K562 (cell line): ENCODE data around the gene PUM2. TPM values are rescaled to one million over a fixed set of nuclear protein-coding genes. Genes with fewer than 3 reads are reported as not detected.

ENCODE experiments used
- ATF7 ChIP-seq: fragments of 450-650 bp; IDR thresholded peaks from 2 replicates; pipeline ENCODE4 v1.7.1; 2014; ENCODE audit warnings: mild to moderate bottlenecking, moderate library complexity
- CBFA2T3 ChIP-seq: fragments of 450-650 bp; IDR thresholded peaks from 2 replicates; pipeline ENCODE4 v1.6.1; 2017
- CBX1 ChIP-seq: sonication (generic); IDR thresholded peaks from 2 replicates; pipeline ENCODE4 v1.6.1; 2016; ENCODE audit warnings: antibody characterized with exemption, low read depth, mild to moderate bottlenecking
- FOSL1 ChIP-seq: fragments of 200-800 bp; sonication (Bioruptor generic); conservative IDR thresholded peaks from 2 replicates; pipeline ENCODE4 v1.6.1; 2016; ENCODE audit warnings: missing genetic modification characterization, missing compliant biosample characterization
- HDAC1 ChIP-seq, 2 experiments: fragments of 450-650 bp; IDR thresholded peaks; 2 replicates each; pipeline ENCODE4 v1.6.1; 2016 to 2017; ENCODE audit warnings: inconsistent platforms in 1 of 2, mild to moderate bottlenecking in 1 of 2, moderate library complexity in 1 of 2
- HDAC6 ChIP-seq: IDR thresholded peaks from 2 replicates; pipeline ENCODE4 v1.6.1; 2012; ENCODE audit warnings: low read depth, mild to moderate bottlenecking, control low read depth, inconsistent platforms, low read length, moderate library complexity
- HLTF ChIP-seq: fragments of 450-650 bp; IDR thresholded peaks from 2 replicates; pipeline ENCODE4 v1.6.1; 2016
- KLF13 ChIP-seq: fragments of 450-650 bp; IDR thresholded peaks from 2 replicates; pipeline ENCODE4 v1.6.1; 2016; ENCODE audit warnings: missing genetic modification characterization, low read depth, mild to moderate bottlenecking, missing compliant biosample characterization, moderate library complexity, borderline replicate concordance
- NELFE ChIP-seq: IDR thresholded peaks from 2 replicates; pipeline ENCODE4 v1.6.1; 2011; ENCODE audit warnings: mild to moderate bottlenecking; ENCODE audit not compliant: insufficient read depth, insufficient read length
- NFE2 ChIP-seq: IDR thresholded peaks from 2 replicates; pipeline ENCODE4 v1.6.1; 2014; ENCODE audit warnings: antibody characterized with exemption, low read depth
- NONO ChIP-seq, 2 experiments: fragments of 200-400 bp in 1 of 2; fragments of 450-650 bp in 1 of 2; formaldehyde crosslinking in 1 of 2; IDR thresholded peaks; 2 replicates each; pipeline ENCODE4 v1.6.1; 2017; ENCODE audit warnings: low read depth in 2 of 2, mild to moderate bottlenecking in 2 of 2, moderate library complexity in 2 of 2, low read length in 1 of 2
- POLR2B ChIP-seq: fragments of 450-650 bp; IDR thresholded peaks from 2 replicates; pipeline ENCODE4 v1.6.1; 2018; ENCODE audit warnings: low read depth; ENCODE audit not compliant: partially characterized antibody
- POLR2G ChIP-seq: fragments of 200-400 bp; formaldehyde crosslinking; IDR thresholded peaks from 2 replicates; pipeline ENCODE4 v1.6.1; 2017; ENCODE audit warnings: low read depth, mild to moderate bottlenecking, antibody characterized with exemption, low read length, moderate library complexity
- POLR3A ChIP-seq: IDR thresholded peaks from 2 replicates; pipeline ENCODE4 v1.6.1; 2011; ENCODE audit warnings: borderline replicate concordance, mild to moderate bottlenecking, moderate library complexity; ENCODE audit not compliant: insufficient read length, insufficient read depth; ENCODE audit errors: extremely low read depth
- POLR3G ChIP-seq: IDR thresholded peaks from 2 replicates; pipeline ENCODE4 v1.6.1; 2011; ENCODE audit not compliant: insufficient read length, insufficient replicate concordance; ENCODE audit errors: extremely low read depth
- RBBP5 ChIP-seq: fragments of 200-600 bp; sonication (generic); IDR thresholded peaks from 2 replicates; pipeline ENCODE4 v1.6.1; 2012; ENCODE audit warnings: borderline replicate concordance, mild to moderate bottlenecking, low read length, control low read depth, inconsistent platforms; ENCODE audit not compliant: insufficient read depth, poor library complexity, severe bottlenecking
- TEAD4 ChIP-seq, 2 experiments: sonication (generic) in 1 of 2; formaldehyde crosslinking in 1 of 2; IDR thresholded peaks; 2 replicates each; pipeline versions ENCODE4 v1.6.1 to v1.8.0; 2012 to 2022; ENCODE audit warnings: borderline replicate concordance in 1 of 2, inconsistent platforms in 1 of 2, low read length in 1 of 2, mild to moderate bottlenecking in 1 of 2, missing genetic modification reagents in 1 of 2
- TRIM24 ChIP-seq, 2 experiments: fragments of 450-650 bp; IDR thresholded peaks; 2 replicates each; pipeline ENCODE4 v1.6.1; 2016
- TRIM28 ChIP-seq: fragments of 450-650 bp; IDR thresholded peaks from 2 replicates; pipeline ENCODE4 v1.6.1; 2017
- U2AF1 ChIP-seq: fragments of 200-400 bp; formaldehyde crosslinking; optimal IDR thresholded peaks from 2 replicates; pipeline ENCODE3; 2017; ENCODE audit warnings: mild to moderate bottlenecking, low read depth, low read length, moderate library complexity
- polyA plus RNA-seq, 8 experiments: library from polyadenylated mRNA; depleted of rRNA in 4 of 8; stranded (reverse) in 5 of 8; unstranded in 3 of 8; fragments of >200 nt; fragmentation: Nextera tagmentation in 2 of 8; fragmentation: Illumina TruSeq in 1 of 8; extraction: Ambion mirVana in 2 of 8; extraction: Trizol in 1 of 8; gene quantifications; 2 replicates each; pipeline versions ENCODE4 v1.2.1 to v1.2.3, GENCODE V29; 2011 to 2014; ENCODE audit warnings: inconsistent platforms in 1 of 8, missing spikeins in 1 of 8
- total RNA-seq, 7 experiments: library from RNA; depleted of rRNA in 6 of 7; stranded (reverse); fragments of >200 nt in 6 of 7; fragmentation: Illumina TruSeq in 2 of 7; extraction: Trizol in 2 of 7; gene quantifications; 2 replicates each; pipeline versions ENCODE4 v1.2.1 to v1.2.3, GENCODE V29; 2011 to 2021; ENCODE audit warnings: low replicate concordance in 1 of 7
- TF ChIP-seq, protein P1 (sequence below): IDR thresholded peaks from 2 replicates; pipeline ENCODE4 v1.6.1; 2011; ENCODE audit not compliant: insufficient read length; ENCODE audit errors: extremely low read depth
- TF ChIP-seq, protein P2 (sequence below): fragments of 250-450 bp; sonication (Bioruptor Pico); IDR thresholded peaks from 2 replicates; pipeline ENCODE4 v1.8.0; 2021; ENCODE audit warnings: moderate library complexity, mild to moderate bottlenecking, inconsistent platforms
- TF ChIP-seq, protein P3 (sequence below): sonication (generic); formaldehyde crosslinking; IDR thresholded peaks from 2 replicates; pipeline ENCODE4 v1.8.0; 2022; ENCODE audit warnings: mild to moderate bottlenecking, missing genetic modification reagents
- TF ChIP-seq, protein P4 (sequence below): sonication (generic); formaldehyde crosslinking; IDR thresholded peaks from 2 replicates; pipeline ENCODE4 v1.8.0; 2023; ENCODE audit warnings: mild to moderate bottlenecking, missing genetic modification reagents
- TF ChIP-seq, protein P5 (sequence below): fragments of 250-450 bp; sonication (Bioruptor Pico); IDR thresholded peaks from 2 replicates; pipeline ENCODE4 v1.8.0; 2022; ENCODE audit warnings: moderate library complexity, mild to moderate bottlenecking, inconsistent platforms

The PUM2 gene
- total and polyA plus RNA-seq, 9 of the 15 experiments (the other 6 are each of a cell fraction or from before 2014, with no cell fraction given): 13.4 to 61.9 (median 28.3) TPM

DNA sequence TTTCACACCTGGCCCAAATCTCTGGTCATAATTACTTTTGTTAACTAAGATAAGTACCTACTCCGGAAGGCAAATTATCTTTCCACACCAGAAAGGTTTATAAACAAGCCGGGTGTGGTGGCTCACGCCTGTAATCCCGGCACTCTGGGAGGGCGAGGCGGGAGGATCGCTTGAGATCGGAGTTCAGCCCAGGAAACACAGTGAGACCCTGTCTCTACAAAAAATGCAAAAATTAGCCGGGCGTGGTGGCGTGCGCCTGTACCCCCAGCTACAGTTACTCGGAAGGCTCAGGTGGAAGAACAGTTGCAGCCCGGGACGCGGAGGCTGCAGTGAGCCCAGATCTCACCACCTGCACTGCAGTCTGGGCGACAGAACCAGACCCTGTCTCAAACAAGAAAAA lies 2.1 kb downstream of the PUM2 start (continued):
- TF ChIP-seq, protein P1, sequence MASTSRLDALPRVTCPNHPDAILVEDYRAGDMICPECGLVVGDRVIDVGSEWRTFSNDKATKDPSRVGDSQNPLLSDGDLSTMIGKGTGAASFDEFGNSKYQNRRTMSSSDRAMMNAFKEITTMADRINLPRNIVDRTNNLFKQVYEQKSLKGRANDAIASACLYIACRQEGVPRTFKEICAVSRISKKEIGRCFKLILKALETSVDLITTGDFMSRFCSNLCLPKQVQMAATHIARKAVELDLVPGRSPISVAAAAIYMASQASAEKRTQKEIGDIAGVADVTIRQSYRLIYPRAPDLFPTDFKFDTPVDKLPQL: no peak
- TF ChIP-seq U2AF1: no peak
- peak; percentile 43 to 54 for TF ChIP-seq TRIM24 (IDR thresholded peaks at IDR 0.05)
- no peak for TF ChIP-seq NFE2
- TF ChIP-seq CBFA2T3: peak; percentile 92
- peak; percentile 84 for TF ChIP-seq TEAD4 (IDR thresholded peaks at IDR 0.05; ENCODE audit: low read length)
- TF ChIP-seq TEAD4 (CRISPR knock-in tag; IDR thresholded peaks at IDR 0.05; ENCODE audit: borderline replicate concordance): no peak
- TF ChIP-seq ATF7: no peak
- no peak for TF ChIP-seq NONO (IDR thresholded peaks at IDR 0.05; ENCODE audit: low read depth in 2 of 2, low read length in 1 of 2)
- 0 out of 2 replicates have a peak, but pooled peaks have one; percentile 46 for TF ChIP-seq TRIM28
- TF ChIP-seq HDAC6: no peak
- TF ChIP-seq, protein P2, sequence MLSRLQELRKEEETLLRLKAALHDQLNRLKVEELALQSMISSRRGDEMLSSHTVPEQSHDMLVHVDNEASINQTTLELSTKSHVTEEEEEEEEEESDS: no peak
- TF ChIP-seq, protein P3, sequence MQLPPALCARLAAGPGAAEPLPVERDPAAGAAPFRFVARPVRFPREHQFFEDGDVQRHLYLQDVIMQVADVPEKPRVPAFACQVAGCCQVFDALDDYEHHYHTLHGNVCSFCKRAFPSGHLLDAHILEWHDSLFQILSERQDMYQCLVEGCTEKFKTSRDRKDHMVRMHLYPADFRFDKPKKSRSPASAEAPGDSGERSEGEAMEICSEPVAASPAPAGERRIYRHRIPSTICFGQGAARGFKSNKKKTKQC: no peak
- TF ChIP-seq HLTF: no peak
- TF ChIP-seq CBX1: no peak
- TF ChIP-seq FOSL1: no peak
- TF ChIP-seq POLR2B: no peak
- TF ChIP-seq KLF13 (tag): no peak
- TF ChIP-seq, protein P4, sequence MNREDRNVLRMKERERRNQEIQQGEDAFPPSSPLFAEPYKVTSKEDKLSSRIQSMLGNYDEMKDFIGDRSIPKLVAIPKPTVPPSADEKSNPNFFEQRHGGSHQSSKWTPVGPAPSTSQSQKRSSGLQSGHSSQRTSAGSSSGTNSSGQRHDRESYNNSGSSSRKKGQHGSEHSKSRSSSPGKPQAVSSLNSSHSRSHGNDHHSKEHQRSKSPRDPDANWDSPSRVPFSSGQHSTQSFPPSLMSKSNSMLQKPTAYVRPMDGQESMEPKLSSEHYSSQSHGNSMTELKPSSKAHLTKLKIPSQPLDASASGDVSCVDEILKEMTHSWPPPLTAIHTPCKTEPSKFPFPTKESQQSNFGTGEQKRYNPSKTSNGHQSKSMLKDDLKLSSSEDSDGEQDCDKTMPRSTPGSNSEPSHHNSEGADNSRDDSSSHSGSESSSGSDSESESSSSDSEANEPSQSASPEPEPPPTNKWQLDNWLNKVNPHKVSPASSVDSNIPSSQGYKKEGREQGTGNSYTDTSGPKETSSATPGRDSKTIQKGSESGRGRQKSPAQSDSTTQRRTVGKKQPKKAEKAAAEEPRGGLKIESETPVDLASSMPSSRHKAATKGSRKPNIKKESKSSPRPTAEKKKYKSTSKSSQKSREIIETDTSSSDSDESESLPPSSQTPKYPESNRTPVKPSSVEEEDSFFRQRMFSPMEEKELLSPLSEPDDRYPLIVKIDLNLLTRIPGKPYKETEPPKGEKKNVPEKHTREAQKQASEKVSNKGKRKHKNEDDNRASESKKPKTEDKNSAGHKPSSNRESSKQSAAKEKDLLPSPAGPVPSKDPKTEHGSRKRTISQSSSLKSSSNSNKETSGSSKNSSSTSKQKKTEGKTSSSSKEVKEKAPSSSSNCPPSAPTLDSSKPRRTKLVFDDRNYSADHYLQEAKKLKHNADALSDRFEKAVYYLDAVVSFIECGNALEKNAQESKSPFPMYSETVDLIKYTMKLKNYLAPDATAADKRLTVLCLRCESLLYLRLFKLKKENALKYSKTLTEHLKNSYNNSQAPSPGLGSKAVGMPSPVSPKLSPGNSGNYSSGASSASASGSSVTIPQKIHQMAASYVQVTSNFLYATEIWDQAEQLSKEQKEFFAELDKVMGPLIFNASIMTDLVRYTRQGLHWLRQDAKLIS: no peak
- TF ChIP-seq HDAC1 (IDR thresholded peaks at IDR 0.05): peak in 1 of 2 experiments; percentile 59; a peak in 1 of 4 replicates
- no peak for TF ChIP-seq POLR3A
- no peak for TF ChIP-seq NELFE
- TF ChIP-seq RBBP5: no peak
- TF ChIP-seq, protein P5, sequence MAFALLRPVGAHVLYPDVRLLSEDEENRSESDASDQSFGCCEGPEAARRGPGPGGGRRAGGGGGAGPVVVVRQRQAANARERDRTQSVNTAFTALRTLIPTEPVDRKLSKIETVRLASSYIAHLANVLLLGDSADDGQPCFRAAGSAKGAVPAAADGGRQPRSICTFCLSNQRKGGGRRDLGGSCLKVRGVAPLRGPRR (CRISPR knock-in tag): no peak
- 0 out of 2 replicates have a peak, but pooled peaks have one; percentile 35 for TF ChIP-seq POLR2G
- TF ChIP-seq POLR3G: no peak
